GM21360 (cell line): ENCODE measurements around the gene SOAT1.
A peak's percentile ranks its signal among the peaks of the same experiment; 100 is the strongest.
"Not testable (repeated sequence)": the region's sequence is repeated elsewhere in the genome, so short reads cannot be mapped to it uniquely, and the experiment has no call there.

ENCODE experiments used
- ATAC-seq: cut with Tn5 transposase; IDR thresholded peaks from one replicate; pipeline ENCODE4 v1.9.1; 2021; ENCODE audit warnings: mild to moderate bottlenecking, moderate library complexity; ENCODE audit not compliant: unreplicated experiment

The SOAT1 gene

GRCh38 chr1:179293340-179294327, at the start of gene SOAT1:
SOAT1 (plus strand) TSS chr1:179293797; CDS start chr1:179302685, 8,888 bp downstream.
- ATAC-seq = peak; percentile 97

GRCh38 chr1:179245426-179245825, 48.2 kb upstream of the SOAT1 start:
- not testable (repeated sequence) for ATAC-seq

- no peak for ATAC-seq
These were observed 45.7 kb upstream of the SOAT1 start for GRCh38 chr1:179247923-179248322.

- no peak for ATAC-seq
These were observed 41.9 kb upstream of the SOAT1 start for GRCh38 chr1:179251675-179252074.

- no peak for ATAC-seq
These were observed 41.0 kb upstream of the SOAT1 start for GRCh38 chr1:179252606-179253005.

- no peak for ATAC-seq
These were observed 40.2 kb upstream of the SOAT1 start for GRCh38 chr1:179253286-179253972.

GRCh38 chr1:179262183-179262582, 31.4 kb upstream of the SOAT1 start:
- no peak for ATAC-seq

GRCh38 chr1:179263121-179263520, 30.5 kb upstream of the SOAT1 start:
- no peak for ATAC-seq

- ATAC-seq = no peak
These were observed 29.1 kb upstream of the SOAT1 start for GRCh38 chr1:179264507-179264906.

- no peak for ATAC-seq
These were observed 24.5 kb upstream of the SOAT1 start for GRCh38 chr1:179269071-179269470.

- ATAC-seq = not testable (repeated sequence)
These were observed 19.2 kb upstream of the SOAT1 start for GRCh38 chr1:179274424-179274823.

- ATAC-seq = no peak
These were observed 14.7 kb upstream of the SOAT1 start for GRCh38 chr1:179278920-179279319.

GRCh38 chr1:179283992-179284391, 9.6 kb upstream of the SOAT1 start:
- ATAC-seq = no peak

- no peak for ATAC-seq
These were observed 5.7 kb upstream of the SOAT1 start for GRCh38 chr1:179287946-179288345.

GRCh38 chr1:179288977-179289376, 4.6 kb upstream of the SOAT1 start:
- ATAC-seq = no peak

- no peak for ATAC-seq
These were observed 1.7 kb downstream of the SOAT1 start for GRCh38 chr1:179295164-179295755.

GRCh38 chr1:179296356-179297104, 2.9 kb downstream of the SOAT1 start:
- no peak for ATAC-seq

- ATAC-seq = no peak
These were observed 3.4 kb downstream of the SOAT1 start for GRCh38 chr1:179297105-179297378.

GRCh38 chr1:179298952-179299351, 5.4 kb downstream of the SOAT1 start:
- peak; percentile 46 for ATAC-seq

- no peak for ATAC-seq
These were observed 6.5 kb downstream of the SOAT1 start for GRCh38 chr1:179300112-179300511.

GRCh38 chr1:179302070-179302469, 8.5 kb downstream of the SOAT1 start:
- ATAC-seq = no peak
